Natural killer cell (primary cell): Measurements from ENCODE around the gene HOMER2. TPM values are rescaled to one million over a fixed set of nuclear protein-coding genes. Genes with fewer than 3 reads are reported as not detected.

ENCODE experiments used
- ATAC-seq, 3 donors: fragments of 150-1000 bp in 2 of 3; fragments of 200-7000 bp in 1 of 3; cut with Tn5 transposase; 1 replicate in 1 of 3; 2 replicates in 2 of 3; pipeline ENCODE4 v1.10.0; 2021; ENCODE audit warnings: mild to moderate bottlenecking in 2 of 3, moderate library complexity in 2 of 3
- DNase-seq, 2 donors: peaks; one replicate each; pipeline versions ENCODE4 v3.0.0 to v3.0.0-alpha.2; 2013 to 2021; ENCODE audit warnings: mixed read lengths in 1 of 2
- H3K27ac ChIP-seq: one replicate; pipeline ENCODE4 v1.5.1; 2013; ENCODE audit warnings: mild to moderate bottlenecking, low read length
- H3K27me3 ChIP-seq: one replicate; pipeline ENCODE4 v1.6.1; 2013; ENCODE audit warnings: low read length; ENCODE audit not compliant: control insufficient read depth, insufficient read depth
- H3K36me3 ChIP-seq: one replicate; pipeline ENCODE4 v1.6.1; 2013; ENCODE audit warnings: low read length; ENCODE audit not compliant: control insufficient read depth, insufficient read depth
- H3K4me1 ChIP-seq: one replicate; pipeline ENCODE4 v1.6.1; 2013; ENCODE audit warnings: low read length; ENCODE audit not compliant: control insufficient read depth, insufficient read depth
- H3K4me3 ChIP-seq: one replicate; pipeline ENCODE4 v1.5.1; 2013; ENCODE audit warnings: low read length
- H3K9me3 ChIP-seq: one replicate; pipeline ENCODE4 v1.6.1; 2013; ENCODE audit warnings: low read length; ENCODE audit not compliant: control insufficient read depth, insufficient read depth
- H3K27ac Mint-ChIP-seq, 2 donors: one replicate each; pipeline ENCODE4 v1.8.0; 2022; ENCODE audit warnings: mild to moderate bottlenecking in 2 of 2, mixed read lengths in 2 of 2, moderate library complexity in 1 of 2
- H3K27me3 Mint-ChIP-seq, 2 donors: one replicate each; pipeline ENCODE4 v1.8.0; 2022; ENCODE audit warnings: low read depth in 2 of 2, mixed read lengths in 2 of 2
- H3K36me3 Mint-ChIP-seq: one replicate; pipeline ENCODE4 v1.8.0; 2022; ENCODE audit warnings: mixed read lengths
- H3K4me1 Mint-ChIP-seq, 2 donors: one replicate each; pipeline ENCODE4 v1.8.0; 2022; ENCODE audit warnings: mixed read lengths in 2 of 2
- H3K4me3 Mint-ChIP-seq: one replicate; pipeline ENCODE4 v1.8.0; 2022; ENCODE audit warnings: mild to moderate bottlenecking, moderate library complexity, mixed read lengths
- H3K9me3 Mint-ChIP-seq, 2 donors: one replicate each; pipeline ENCODE4 v1.8.0; 2022; ENCODE audit warnings: mixed read lengths in 2 of 2
- WGBS: methylation state at CpG from one replicate; pipeline ENCODE4 v1.1.7; 2013; ENCODE audit warnings: missing lambda C conversion rate; ENCODE audit not compliant: insufficient coverage; 5-methylcytosine and 5-hydroxymethylcytosine counted together
- intact Hi-C: fragments of 100-400 bp; cut with micrococcal nuclease; formaldehyde crosslinking; loops from one replicate; pipeline ENCODE4 v1.14.2; 2022
- total RNA-seq, 4 donors: library from RNA; stranded (reverse); fragments of 120-200 nt in 1 of 4; gene quantifications; one replicate each; pipeline versions ENCODE4 v1.2.3 to v1.2.4, GENCODE V29; 2013 to 2022
- TF ChIP-seq, protein P1 (sequence below): fragments of 200-600 bp; IDR thresholded peaks from one replicate; pipeline ENCODE4 v1.8.0; 2022; ENCODE audit warnings: antibody characterized with exemption

HOMER2 gene
- total RNA-seq, 3 donors from 2014 or later (not counting 1 experiment from before 2014, with no cell fraction given): 3.6 to 7.0 (median 4.0) TPM

DNA sequence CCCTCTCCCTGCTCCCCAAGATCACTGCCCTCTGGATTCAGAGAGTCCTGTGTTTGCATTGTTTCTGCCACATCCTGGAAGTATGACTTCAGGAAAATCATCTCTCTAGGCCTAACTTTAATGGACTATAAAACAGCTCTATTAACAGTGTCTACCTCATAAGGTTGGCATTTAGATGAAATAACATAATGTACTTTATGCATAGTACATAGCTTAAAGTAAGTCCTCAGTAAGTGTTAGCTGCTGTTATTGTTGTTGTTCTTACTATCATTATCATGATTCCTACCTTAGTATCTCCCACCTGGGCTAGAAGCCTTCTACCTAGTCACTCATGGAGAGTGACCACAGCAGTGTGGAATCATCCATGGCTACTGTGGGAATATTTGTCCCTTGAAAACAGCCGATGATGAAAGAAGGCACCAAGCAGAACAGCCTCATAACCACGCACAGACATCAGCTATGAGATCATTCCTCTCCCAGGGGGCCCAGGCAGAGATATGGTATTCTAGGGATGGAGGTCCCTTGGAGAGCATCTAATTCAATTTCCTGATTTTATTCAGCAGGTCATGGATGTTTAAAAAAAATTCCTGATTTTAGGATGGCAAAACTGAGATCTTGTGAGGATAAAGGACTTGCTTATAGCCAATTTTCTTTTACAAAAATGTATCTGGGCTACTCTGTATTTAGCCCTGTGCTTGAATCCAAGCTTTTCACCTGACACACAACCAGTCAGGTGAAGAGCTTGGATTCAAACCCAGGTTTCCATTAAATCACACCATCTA is 148.5 kb downstream of the HOMER2 start:
- Histone ChIP-seq H3K27me3 (no peaks in the 10 kb centered on the region), H3K27ac (no peak overlapping the region), H3K4me3 (no peak overlapping the region), H3K4me1 (peaks cover 8% of the 10 kb centered on the region), H3K9me3 (no peaks in the 10 kb centered on the region), H3K36me3 (no peaks in the 10 kb centered on the region)
- Mint-ChIP-seq H3K4me1 (peaks cover 3 to 11% of the 10 kb centered on the region in 2 donors), H3K9me3 (no peaks in the 10 kb centered on the region), H3K27ac (no peak overlapping the region), H3K36me3 (no peaks in the 10 kb centered on the region), H3K4me3 (no peak overlapping the region), H3K27me3 (peaks cover 18 to 19% of the 10 kb centered on the region in 2 donors)
- intact Hi-C loops: no loop called here
- DNase-seq (no peak), ATAC-seq (no peak)
- TF ChIP-seq, protein P1, sequence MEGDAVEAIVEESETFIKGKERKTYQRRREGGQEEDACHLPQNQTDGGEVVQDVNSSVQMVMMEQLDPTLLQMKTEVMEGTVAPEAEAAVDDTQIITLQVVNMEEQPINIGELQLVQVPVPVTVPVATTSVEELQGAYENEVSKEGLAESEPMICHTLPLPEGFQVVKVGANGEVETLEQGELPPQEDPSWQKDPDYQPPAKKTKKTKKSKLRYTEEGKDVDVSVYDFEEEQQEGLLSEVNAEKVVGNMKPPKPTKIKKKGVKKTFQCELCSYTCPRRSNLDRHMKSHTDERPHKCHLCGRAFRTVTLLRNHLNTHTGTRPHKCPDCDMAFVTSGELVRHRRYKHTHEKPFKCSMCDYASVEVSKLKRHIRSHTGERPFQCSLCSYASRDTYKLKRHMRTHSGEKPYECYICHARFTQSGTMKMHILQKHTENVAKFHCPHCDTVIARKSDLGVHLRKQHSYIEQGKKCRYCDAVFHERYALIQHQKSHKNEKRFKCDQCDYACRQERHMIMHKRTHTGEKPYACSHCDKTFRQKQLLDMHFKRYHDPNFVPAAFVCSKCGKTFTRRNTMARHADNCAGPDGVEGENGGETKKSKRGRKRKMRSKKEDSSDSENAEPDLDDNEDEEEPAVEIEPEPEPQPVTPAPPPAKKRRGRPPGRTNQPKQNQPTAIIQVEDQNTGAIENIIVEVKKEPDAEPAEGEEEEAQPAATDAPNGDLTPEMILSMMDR: no peak
- WGBS: no CpG with 5 or more reads among the region's 2 CpGs

GRCh38 chr15:82802497-82802896 is 150.0 kb downstream of the HOMER2 start:
- peaks cover 19% of the 10 kb centered on the region in 2 donors for H3K27me3 Mint-ChIP-seq
- H3K4me1 ChIP-seq: peaks cover 2% of the 10 kb centered on the region

GRCh38 chr15:82799183-82799841 is 153.2 kb downstream of the HOMER2 start:
- peaks cover 0 to 1% of the 10 kb centered on the region in 2 donors for H3K9me3 Mint-ChIP-seq
- Histone ChIP-seq H3K9me3 (no peaks in the 10 kb centered on the region), H3K4me3 (no peak overlapping the region), H3K4me1 (no peaks in the 10 kb centered on the region), H3K27ac (no peak overlapping the region), H3K27me3 (no peaks in the 10 kb centered on the region), H3K36me3 (no peaks in the 10 kb centered on the region)
- no peaks in the 10 kb centered on the region for H3K4me1 Mint-ChIP-seq
- H3K36me3 Mint-ChIP-seq: no peaks in the 10 kb centered on the region
- no peak for DNase-seq
- 89% methylated on average over 7 of the region's 7 CpGs for WGBS
- H3K27ac Mint-ChIP-seq: no peak overlapping the region
- intact Hi-C loops: no loop called here
- H3K27me3 Mint-ChIP-seq: peaks cover 19 to 20% of the 10 kb centered on the region in 2 donors
- ATAC-seq: no peak
- TF ChIP-seq, protein P1: no peak
- no peak overlapping the region for H3K4me3 Mint-ChIP-seq

More at GRCh38 chr15:82802497-82802896, 150.0 kb downstream of the HOMER2 start:
- WGBS: no CpG with 5 or more reads among the region's 1 CpG
- no peak overlapping the region for H3K27ac Mint-ChIP-seq
- no peaks in the 10 kb centered on the region for H3K36me3 Mint-ChIP-seq
- Histone ChIP-seq H3K27me3 (no peaks in the 10 kb centered on the region), H3K27ac (no peak overlapping the region), H3K36me3 (no peaks in the 10 kb centered on the region), H3K9me3 (no peaks in the 10 kb centered on the region), H3K4me3 (no peak overlapping the region)
- DNase-seq (no peak), ATAC-seq (no peak)
- no peaks in the 10 kb centered on the region for H3K9me3 Mint-ChIP-seq
- TF ChIP-seq, protein P1: no peak
- intact Hi-C loops: no loop called here
- H3K4me1 Mint-ChIP-seq: peaks cover 0 to 5% of the 10 kb centered on the region in 2 donors
- H3K4me3 Mint-ChIP-seq: no peak overlapping the region

Other genes with a start within 250 kb of the HOMER2 start
- under 1 TPM in 1 of 3 donors, not detected in 2; 0.59 TPM for gene AP3B2, start 242.8 kb downstream of the HOMER2 start, total RNA-seq
- not detected for gene FSD2, start 146.7 kb downstream of the HOMER2 start, total RNA-seq
- gene WHAMM, start 143.1 kb downstream of the HOMER2 start, total RNA-seq: 10 to 100 TPM; 48.5 to 78.0 (median 67.6) TPM
- 10 to 100 TPM; 15.4 to 27.2 (median 25.7) TPM for gene RAMAC, start 33.5 kb upstream of the HOMER2 start, total RNA-seq
- 10 to 100 TPM; 12.5 to 16.0 (median 15.1) TPM for gene C15orf40, start 58.9 kb upstream of the HOMER2 start, total RNA-seq
- 10 to 100 TPM; 42.5 to 54.4 (median 54.0) TPM for gene BTBD1, start 114.5 kb upstream of the HOMER2 start, total RNA-seq
- 10 to 100 TPM; 10.4 to 15.5 (median 12.6) TPM for gene TM6SF1, start 154.9 kb upstream of the HOMER2 start, total RNA-seq